Cerebellar nuclear complex (tissue), 1 donor: ENCODE measurements around the gene ARMH1.

Experiments
- DNase-seq, 2 experiments: peaks; one replicate each; lab custom pipeline; 2025; lab: John Stamatoyannopoulos, UW

ARMH1 gene

DNA sequence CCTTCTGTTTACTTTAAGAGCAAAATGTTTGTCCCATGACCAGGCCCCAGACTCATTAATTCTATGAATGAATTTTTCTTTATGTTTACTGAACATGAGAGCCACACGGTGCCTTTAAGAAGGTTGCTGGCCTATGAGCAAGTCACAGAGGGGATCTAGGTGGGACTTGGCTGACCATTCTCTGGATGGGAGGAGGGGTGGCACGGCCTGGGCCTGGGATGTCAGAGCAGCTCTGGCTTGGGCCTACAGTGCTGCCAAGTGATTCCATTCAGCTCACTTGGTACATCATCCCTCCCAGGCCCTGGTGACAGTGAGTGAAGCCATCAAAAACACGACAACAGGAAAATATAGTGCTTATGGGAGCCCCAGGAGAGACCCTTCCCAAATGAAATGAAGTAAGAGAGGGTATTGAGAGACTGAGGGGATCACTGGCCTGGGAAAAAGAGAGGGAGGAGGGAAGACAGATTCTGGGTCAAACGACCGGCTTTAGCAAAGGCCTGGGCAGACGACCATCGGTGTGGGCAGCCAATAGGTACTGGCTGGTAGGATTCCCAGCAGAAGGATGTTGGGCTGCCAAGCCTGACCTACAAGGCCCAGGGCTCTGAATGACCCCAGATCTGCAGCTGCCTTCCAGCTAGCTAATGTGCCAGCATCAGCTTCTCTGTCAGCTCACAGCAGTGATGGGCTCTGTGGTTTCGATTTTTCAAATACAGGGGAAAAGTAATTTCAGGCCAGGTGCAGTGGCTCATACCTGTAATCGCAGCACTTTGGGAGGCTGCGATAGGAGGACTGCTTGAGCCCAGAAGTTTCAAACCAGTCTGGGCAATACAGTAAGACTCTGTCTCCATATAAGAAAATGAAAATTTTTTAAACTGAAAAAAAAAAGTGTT lies 3.5 kb upstream of the ARMH1 start:
- DNase-seq, result no peak

DNA sequence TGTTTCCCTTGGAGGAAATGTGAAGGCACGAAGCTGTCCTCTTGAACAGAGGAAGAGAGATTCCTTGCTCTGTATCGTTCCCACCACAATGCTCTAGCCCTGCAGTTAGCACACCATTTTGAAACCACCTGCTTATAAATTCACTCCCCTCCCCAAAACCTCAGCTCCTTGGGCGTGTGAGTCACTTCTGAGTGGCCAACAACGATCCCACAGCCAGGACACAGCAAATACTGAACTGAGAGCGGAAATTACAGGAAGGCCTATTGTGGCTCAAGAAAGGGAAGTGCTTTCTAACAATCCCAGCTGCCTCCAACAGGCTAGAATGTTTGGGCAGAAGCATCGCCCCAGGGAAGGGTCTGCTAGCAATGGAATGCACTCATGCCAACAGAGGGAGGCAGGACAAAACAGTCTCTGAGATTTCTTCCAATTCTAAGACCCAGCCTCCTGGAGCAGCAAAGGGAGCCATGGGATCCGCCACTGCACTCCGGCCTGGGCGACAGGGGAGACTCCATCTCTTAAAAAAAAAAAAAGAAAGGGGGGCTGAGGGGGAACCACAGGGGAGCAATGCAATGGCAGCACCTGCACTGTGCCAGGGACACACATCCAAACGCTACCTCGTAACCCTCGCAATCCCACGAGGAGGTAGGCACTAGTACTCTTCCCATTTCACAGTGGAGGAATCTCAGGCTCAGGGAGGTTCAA lies 2.1 kb upstream of the ARMH1 start:
- no peak for DNase-seq

DNA sequence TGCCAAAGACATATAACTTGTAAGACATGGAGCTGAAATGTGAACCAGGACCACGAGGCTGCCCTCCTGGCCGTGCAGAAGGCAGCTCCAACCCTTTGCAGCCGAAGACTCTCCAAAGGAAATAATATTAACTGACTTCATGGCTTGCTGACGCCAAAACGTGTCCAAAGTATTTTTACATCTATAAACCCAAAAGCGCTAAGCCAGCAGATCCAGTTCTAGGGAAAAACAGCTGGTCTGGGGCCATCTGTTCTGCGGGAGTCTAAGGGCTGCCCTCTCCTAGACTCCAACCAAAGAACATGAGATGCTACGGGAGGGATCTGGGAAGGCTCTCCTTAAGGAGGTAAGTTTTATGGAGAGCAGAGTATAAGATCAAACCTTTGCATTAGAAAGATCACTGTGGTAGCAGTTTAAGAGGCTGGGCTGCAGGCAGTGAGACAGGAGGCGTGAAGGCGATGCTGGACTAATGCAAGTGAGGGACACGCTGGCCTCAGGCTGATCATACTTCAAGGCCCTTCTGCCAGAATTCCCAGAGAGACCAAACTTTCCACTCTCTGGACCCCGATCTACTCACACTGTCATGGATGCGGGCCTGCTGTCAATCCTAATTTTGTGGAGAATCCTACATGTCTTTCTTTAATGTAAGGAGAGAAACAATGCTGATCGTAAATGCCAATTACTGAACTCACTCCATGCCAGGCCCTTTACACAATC lies 1.4 kb upstream of the ARMH1 start:
- no peak for DNase-seq

DNA sequence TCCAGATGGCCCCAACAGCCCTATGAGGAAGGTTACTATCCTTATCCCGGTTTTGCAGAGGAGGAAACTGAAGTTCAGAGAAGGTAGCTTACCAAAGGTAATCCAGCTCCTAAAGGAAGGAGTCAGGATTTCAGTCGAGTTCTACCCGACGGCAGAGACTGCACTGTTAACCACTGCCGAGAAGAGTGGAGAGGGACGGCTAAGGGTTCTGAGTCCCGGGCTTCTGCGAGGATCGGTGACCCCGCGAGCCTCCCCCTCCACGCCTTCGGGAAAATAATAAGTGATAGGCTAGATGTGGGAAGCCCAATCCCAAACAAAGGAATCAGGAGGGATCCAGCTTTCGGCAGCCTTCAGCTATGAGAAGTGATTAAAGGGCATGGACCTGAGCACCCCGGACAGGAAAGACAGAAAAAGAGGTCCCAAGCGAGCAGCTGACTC lies 820 bp upstream of the ARMH1 start:
- no peak for DNase-seq

DNA sequence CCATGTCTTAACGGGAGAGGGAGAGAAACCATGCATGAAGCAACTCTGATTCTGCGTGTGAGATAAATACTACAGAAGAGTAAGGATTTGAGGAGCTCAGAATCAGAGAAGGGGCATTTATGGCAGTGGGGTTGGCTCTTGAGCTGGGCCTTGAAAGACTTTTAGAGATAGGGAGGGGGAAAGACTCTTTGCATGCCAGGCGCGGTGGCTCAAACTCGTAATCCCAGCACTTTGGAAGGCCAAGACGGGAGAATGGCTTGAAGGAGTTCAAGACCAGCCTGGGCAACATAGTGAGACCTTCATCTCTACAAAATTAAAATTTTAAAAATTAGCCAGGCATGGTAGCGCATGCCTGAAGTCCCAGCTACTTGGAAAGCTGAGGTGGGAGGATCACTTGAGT lies 672 bp downstream of the ARMH1 start:
- DNase-seq, result no peak

DNA sequence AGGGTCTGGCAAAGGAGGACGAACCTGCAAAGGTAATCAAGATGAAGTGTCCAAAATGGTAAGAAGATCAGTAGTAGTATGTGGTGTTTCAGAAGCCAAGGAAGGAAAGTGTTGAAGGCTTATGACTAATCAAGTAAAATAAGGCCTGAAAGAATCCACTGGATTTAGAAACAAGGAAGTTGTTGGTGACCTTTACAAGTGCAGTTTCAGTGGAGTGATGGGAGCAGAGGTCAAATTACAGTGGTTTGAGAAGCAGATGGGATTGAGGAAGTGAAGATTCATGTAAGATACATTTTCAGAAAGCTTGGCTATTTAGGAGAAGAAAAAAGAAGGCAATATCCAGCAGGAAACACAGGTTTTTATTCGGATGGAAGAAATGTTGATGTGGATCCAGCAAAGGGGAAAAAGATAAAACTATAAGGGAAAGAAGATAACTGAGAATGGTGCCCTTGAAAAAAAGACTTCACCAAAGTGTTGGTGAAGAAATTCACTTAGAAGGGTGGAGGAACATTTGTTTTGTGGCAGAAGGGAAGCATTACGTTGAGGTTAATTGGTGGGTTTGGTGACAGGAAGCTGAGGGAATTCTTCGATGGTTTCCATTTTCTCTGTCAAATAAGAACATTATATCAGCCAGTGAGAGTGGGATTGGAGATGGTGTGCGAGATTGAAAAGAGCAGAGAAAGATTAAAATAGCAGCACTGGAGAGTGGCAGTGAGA lies 2.1 kb downstream of the ARMH1 start:
- no peak for DNase-seq

DNA sequence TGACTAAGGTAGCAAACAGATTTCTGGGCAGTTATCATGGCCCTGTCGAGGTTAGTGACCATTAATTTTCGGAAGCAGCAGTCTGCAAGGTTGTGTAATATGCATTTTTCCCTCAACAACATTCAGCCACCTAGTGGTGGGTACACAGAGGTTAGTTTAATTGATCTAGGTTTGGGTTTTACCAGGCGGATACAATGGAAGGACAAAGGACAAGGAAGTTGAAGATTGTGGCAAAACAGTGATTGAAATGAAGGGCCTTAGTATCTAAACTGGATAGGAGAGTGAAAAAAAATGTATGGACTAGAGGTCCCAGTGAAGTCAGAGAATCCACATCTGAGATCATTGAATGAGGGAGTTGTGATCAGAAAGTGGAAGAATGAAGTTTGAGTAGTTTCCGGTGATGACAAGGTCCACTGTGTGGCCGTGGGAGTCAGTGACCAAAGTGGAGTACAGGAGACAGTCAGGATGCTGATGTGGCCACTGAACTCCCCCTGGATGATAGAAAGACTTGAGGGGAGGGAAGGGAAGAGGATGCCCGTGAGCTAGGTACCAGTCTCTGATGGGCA lies 2.8 kb downstream of the ARMH1 start:
- no peak for DNase-seq

DNA sequence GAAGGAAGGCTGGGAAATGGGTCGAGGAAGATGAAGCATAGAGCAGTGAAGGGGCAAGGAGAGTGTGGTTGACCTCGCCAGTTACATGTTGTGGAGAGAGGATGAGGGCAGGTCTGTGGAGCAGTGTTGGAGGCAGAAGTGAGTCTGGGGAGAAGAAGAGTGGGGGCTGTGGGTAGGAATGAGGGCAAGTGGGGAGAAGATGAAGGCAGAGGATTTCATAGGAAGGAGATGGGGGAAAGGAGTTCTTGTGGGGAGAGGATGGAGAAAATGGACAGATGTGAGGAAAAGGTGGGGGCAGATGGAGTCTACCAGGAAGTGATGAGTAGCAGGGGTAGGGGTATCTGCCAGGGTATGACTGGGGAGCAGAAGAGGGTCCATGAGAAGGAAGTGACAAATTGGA lies 3.6 kb downstream of the ARMH1 start:
- DNase-seq, result no peak

DNA sequence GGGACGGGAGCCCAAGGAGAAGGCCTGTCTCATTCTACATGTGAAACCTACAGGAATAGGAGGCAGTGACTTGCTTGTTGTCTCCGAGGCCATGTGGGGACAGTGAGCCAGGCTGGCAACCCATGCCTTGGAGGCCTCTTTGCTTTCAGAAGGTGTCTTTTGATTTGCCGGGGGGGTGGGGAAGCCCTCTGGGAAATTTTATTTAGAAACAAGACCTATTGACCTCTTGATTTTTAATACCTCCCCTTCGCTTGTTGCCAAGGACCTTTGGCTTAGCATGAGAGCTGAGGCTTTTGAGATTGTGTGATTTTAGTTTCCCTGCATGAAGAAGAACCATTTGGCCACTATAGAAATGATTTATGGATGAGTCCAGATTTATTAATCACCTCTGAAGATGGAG lies 4.1 kb downstream of the ARMH1 start:
- DNase-seq, result no peak

DNA sequence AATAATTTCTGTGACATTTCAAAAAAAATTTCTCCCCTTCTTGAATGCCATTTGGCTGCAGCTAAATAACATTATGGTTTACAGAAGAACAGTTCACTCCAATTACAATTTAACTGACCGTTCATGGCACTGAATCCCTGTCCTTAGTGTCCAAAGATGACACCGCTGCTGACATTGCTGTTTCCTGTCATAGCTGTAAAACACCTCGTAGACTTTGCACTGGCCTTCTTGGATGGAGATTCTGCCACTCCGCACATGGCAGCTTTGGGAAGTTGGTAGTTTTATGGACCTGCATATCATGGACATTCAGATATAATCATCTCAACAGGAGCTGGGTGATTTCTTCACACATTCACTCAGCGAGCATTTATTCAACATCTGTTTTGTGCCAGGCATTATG lies 5.0 kb downstream of the ARMH1 start:
- DNase-seq, result no peak

DNA sequence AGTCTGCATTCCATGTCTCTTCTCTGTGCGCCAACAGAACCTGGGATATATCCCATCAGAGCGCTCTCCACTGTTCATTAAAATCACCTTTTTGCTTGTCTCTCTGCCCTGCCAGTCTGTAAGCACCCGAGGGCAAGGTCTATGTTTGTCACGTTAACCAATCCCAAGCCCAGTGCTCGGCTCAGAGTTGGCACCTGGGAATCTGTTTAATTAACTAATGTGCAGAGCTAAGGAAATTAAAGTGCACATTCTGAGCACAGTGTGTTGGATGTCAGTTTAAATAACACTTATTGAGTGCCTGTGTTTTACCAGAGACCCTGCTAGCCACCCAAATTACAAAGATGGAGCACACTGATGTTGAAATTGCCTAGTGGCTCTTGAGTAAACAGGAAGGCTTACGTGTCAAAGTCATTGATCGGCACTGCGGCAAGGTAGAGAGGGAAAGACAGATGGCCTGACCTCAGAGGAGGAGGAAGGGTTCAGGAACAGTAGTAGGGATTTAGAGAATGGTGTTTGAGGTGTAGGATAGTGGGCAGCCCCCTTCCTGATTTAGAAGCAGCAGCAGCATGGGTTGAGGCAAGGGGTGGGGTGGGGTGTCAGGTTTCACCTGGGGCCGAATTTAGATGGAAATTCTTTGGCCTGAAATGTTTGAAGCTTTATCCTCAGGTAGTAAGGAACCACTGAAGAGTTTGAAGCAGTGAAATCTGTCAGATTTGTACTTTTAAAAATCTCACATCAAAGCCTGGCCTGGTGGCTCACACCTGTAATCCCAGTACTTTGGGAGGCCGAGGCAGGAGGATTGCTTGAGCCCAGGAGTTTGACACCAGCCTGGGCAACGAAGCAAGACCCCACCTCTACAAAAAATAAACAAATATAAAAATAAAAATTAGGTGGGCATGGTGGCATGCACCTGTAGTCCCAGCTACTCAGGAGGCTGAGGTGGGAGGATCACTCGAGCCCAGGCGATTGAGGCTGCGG lies 7.7 kb downstream of the ARMH1 start:
- DNase-seq, result no peak

DNA sequence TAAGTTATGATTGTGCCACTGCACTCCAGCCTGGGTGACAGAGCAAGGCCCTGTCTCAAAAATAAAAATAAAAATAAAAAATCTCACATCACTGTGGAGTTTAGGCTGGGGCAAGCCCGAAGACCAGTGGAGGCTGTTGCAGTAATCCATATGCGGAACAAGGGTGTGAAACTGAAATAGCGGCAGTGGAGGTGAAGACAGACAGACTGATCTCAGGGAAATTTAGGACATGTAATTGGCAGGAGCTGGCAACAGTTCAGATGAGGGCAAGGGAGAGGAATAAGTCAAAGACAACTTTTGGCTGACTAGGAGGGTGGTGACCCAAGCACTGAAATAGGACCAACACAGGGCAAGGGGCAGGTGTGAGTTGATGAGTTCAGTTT lies 8.4 kb downstream of the ARMH1 start:
- no peak for DNase-seq

DNA sequence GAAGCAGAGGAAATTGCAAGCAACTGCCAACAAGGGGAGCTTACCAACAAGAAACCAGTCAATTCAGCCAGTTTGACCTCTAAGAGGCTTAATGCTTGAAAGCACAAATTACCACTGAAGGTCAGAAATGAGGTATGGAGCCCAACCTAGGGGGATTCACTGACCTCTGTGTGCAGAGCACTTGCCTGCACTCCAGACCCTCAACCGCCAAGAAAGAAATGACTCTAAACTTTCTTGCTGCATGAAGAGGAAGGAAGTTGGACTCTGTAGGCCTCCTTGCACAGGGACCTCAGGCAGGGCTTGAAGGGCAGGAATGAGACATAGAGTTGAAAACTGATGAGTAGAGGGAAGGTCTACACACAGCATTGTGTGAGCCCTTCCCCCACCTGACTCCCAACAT lies 10.0 kb downstream of the ARMH1 start:
- DNase-seq, result no peak

DNA sequence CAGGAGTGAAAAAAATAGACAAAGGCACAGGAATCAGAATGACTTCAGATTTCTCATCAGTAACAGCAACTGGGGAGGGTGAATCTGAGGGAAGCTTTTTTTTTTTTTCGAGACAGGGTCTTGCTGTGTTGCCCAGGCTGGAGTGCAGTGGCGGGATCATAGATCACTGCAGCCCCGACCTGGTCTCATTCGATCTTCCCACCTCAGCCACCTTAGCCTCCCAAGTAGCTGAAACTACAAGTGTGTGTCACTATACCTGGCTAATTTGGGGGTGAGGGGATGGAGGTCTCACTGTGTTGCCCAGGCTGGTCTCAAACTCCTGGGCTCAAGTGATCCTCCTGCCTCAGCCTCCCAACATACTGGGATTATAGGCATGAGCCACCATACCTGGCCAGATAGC lies 10.7 kb downstream of the ARMH1 start:
- DNase-seq, result no peak

DNA sequence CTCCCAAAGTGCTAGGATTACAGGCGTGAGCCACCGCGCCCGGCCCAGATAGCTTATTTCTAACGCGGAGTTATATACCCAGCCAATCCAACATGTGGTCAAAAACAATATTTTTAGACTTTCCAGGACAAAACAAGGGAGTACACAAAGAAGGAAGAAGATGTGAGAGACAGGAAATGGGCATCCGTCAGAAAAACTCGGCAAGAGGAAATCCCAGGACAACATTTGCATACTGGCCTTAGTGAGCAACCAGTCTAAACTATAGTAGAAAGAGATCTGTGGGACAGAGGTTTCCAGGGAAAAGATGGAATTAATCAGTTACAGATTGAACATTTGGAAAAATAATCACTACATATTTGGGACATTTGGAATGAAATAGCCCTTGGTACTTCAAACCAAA lies 11.4 kb downstream of the ARMH1 start:
- no peak for DNase-seq

DNA sequence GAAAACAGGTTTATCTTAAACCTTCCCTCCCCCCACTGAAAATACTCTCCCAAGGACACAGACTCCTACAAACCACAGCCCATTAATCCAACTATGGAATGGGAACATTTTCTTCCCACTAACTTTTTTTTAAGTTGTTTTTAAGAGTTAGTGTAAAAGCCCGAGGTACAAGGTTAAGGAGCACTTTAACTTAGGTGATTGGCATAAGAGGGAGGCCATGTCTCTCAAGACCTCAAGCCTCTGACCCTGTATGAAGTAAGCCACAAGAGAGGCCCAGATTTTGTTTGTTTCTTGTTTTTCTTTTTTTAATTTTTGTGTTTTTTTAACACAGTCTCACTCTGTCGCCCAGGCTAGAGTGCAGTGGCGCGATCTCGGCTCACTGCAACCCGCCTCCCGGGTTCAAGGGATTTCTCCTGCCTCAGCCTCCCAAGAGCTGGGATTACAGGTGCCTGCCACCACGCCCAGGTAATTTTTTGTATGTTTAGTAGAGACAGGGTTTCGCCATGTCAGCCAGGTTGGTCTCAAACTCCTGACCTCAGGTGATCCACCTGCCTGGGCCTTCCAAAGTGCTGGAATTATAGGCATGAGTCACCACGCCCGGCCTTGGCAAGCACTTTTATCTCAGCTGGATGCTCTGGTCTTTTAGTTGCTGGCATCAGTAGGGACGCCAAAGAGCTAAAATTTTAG lies 14.4 kb downstream of the ARMH1 start:
- no peak for DNase-seq

DNA sequence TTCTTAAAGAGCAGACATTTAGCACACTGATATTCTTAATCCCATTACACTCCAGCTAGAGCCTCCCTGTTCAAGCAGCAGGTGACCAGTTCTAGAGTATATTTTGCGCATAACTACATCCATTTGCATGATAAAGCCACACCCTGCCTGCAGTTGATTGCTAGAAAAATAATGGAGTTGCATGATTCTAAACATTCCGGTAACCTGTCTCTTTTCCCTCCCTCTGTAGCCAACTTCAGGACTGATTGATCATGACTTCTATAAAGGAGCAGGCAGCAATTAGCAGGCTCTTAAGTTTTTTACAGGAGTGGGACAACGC lies 14.9 kb downstream of the ARMH1 start:
- no peak for DNase-seq

DNA sequence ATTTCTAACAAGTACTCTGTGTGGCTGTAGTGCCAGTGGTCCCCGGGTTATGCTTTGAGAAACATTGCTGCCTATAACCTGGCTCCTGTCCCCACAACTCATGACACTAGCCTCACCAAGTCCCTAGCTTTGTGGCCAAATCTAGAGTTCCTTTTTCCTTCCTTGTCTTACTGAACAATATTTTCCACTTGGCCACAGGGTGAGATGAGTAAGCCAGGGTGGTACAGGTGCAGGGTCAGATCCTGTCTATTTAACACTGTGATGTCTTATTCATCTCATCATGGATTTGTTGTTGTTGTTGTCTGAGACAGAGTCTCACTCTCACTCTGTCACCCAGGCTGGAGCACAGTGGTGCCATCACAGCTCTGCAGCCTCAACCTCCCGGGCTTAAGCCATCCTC lies 18.6 kb downstream of the ARMH1 start:
- DNase-seq, result no peak

DNA sequence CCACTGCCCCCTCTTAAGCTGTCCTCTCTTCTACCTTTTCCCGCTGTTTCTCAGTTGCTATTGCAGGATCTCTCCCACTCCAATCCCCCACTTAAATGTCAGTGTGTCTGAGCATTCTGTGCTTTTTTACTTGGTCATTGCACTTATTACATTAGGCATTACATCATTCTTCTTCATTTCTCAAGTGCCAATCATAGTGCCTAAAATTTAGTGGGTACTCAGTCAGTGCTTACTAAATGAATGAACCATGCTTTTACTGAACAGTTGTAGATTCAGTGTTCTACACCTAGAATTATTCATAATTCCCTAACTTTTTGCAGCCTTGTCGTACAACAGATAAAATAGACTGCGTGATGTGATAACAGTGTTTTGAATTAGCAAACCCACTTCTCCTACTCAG lies 19.4 kb downstream of the ARMH1 start:
- DNase-seq, result no peak

DNA sequence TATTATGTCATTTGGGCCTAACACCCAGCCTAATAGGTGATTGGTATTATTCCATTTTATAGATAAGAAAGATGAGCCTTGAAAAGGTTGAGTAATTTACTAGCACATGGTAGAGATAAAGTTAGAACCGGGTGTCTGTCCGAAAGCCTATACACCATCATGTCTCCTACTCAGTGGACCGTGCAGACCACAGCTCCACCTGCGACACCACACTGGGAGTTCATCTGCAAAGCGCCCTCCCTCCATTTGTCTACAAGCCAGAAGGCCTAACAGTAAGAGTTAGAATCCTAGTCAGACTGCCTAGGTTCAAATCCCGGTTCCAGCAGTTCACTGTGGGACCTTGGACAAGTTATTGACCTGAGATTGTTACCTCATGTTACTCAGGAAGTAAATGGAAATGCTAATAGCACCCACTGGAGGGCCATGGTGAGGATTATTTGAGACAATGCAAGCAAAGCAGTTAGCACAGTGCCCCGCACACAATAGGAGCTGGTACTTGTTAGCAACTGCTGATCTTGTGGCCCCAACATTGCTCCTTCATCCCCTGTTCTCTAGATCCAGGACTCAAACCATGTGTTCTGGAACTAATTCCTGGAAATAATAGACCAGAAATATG lies 20.5 kb downstream of the ARMH1 start:
- DNase-seq, result no peak
